ENCODE results near the gene CTNNA2.

- TF ChIP-seq CTCF (IDR thresholded peaks at IDR 0.05) (no peak), POLR2A (IDR thresholded peaks at IDR 0.05) (no peak)
These were observed 780.2 kb downstream of the CTNNA2 start for GRCh38 chr2:80293039-80293438.
